ENCODE measurements around the gene ELMO3.

DNA sequence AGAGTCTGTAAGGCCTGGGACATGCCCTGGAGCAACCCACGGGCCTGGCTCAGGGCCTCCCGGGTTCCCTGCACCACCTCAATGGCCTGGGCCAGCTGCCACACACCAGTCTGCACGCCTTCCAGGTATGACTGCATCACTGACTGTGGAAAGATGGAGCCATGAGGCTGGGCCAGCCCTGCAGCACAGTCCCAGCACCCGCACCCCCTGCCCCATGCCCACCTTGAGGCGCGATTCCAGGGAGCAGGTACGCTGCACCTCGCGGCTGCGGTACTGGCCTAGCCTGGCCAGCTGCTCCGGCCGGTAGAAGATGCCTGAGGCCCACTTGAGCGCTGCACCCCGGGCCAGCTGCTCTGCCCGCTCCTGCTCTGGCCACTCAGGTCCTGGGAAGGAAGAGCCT lies 10.1 kb upstream of the ELMO3 start:
- TF ChIP-seq, protein P1, sequence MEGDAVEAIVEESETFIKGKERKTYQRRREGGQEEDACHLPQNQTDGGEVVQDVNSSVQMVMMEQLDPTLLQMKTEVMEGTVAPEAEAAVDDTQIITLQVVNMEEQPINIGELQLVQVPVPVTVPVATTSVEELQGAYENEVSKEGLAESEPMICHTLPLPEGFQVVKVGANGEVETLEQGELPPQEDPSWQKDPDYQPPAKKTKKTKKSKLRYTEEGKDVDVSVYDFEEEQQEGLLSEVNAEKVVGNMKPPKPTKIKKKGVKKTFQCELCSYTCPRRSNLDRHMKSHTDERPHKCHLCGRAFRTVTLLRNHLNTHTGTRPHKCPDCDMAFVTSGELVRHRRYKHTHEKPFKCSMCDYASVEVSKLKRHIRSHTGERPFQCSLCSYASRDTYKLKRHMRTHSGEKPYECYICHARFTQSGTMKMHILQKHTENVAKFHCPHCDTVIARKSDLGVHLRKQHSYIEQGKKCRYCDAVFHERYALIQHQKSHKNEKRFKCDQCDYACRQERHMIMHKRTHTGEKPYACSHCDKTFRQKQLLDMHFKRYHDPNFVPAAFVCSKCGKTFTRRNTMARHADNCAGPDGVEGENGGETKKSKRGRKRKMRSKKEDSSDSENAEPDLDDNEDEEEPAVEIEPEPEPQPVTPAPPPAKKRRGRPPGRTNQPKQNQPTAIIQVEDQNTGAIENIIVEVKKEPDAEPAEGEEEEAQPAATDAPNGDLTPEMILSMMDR (IDR thresholded peaks at IDR 0.05): no peak
- TF ChIP-seq POLR2A (IDR thresholded peaks at IDR 0.05): no peak

All from upper lobe of left lung (tissue), 4 donors.